Suprapubic skin (tissue), 4 donors: ENCODE results near the gene PTPN22.
A peak's percentile ranks its signal among the peaks of the same experiment; 100 is the strongest.

ENCODE experiments used
- EP300 ChIP-seq: sonication (generic); formaldehyde crosslinking; IDR thresholded peaks from one replicate; pipeline ENCODE4 v1.6.1; 2017; ENCODE audit warnings: antibody characterized with exemption
- POLR2A ChIP-seq, 2 donors: fragments of 450-650 bp; IDR thresholded peaks; one replicate each; pipeline ENCODE4 v1.6.1; 2017; ENCODE audit warnings: antibody characterized with exemption in 2 of 2, mild to moderate bottlenecking in 2 of 2, moderate library complexity in 2 of 2
- POLR2AphosphoS5 ChIP-seq, 3 donors: sonication (generic); formaldehyde crosslinking; IDR thresholded peaks; one replicate each; pipeline ENCODE4 v1.6.1; 2017; ENCODE audit warnings: antibody characterized with exemption in 3 of 3
- TF ChIP-seq, protein P1 (sequence below), 2 donors: fragments of 200-600 bp in 1 of 2; fragments of 450-650 bp in 1 of 2; sonication (generic) in 1 of 2; IDR thresholded peaks; one replicate each; pipeline ENCODE4 v1.5.1; 2016 to 2019; ENCODE audit warnings: antibody characterized with exemption in 2 of 2, mild to moderate bottlenecking in 1 of 2, moderate library complexity in 1 of 2

DNA sequence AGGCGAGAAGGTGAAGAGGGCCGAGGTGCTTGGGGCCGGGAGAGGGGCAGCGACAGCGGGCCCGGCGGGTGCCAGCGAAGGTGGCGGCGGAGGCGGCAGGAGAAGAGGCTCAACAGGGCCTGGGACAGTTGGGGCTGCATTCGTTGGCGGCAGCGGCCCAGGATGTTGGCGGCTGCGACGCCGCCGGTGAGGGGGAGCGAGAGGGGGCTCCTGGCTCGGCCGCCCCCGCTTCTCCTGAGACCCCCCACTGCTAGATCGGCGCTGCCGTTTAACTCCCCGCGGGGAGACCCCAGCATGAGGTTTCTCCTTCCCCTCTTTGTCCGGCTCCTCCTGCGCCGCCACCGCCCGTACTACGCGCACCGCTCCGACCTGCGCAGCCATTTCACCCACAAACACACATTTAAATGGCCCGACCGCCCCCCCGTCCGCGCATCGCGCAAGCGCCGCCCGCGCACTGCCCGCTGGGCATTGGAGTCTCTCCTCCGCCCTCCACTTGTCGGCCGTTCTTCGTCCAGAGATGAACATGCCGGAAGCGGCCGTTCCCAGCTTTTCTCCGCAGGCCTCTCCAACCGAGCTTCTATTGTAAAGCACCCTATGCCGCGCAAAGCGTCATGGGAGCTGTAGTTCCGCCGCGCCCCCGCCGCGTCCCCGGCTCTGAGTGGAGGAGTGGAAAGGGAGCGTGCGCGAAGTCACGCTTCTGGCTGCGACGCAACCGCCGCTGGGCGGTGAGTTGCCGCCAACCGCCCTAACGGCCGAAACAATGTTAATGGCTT is 59.4 kb downstream of the PTPN22 start, which contains the start of gene RSBN1:
- TF ChIP-seq, protein P1, sequence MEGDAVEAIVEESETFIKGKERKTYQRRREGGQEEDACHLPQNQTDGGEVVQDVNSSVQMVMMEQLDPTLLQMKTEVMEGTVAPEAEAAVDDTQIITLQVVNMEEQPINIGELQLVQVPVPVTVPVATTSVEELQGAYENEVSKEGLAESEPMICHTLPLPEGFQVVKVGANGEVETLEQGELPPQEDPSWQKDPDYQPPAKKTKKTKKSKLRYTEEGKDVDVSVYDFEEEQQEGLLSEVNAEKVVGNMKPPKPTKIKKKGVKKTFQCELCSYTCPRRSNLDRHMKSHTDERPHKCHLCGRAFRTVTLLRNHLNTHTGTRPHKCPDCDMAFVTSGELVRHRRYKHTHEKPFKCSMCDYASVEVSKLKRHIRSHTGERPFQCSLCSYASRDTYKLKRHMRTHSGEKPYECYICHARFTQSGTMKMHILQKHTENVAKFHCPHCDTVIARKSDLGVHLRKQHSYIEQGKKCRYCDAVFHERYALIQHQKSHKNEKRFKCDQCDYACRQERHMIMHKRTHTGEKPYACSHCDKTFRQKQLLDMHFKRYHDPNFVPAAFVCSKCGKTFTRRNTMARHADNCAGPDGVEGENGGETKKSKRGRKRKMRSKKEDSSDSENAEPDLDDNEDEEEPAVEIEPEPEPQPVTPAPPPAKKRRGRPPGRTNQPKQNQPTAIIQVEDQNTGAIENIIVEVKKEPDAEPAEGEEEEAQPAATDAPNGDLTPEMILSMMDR (IDR thresholded peaks at IDR 0.05), result no peak
- peak in 2 of 3 donors; percentile 89 to 95 for TF ChIP-seq POLR2AphosphoS5 (IDR thresholded peaks at IDR 0.05)
- TF ChIP-seq POLR2A (IDR thresholded peaks at IDR 0.05), result peak; percentile 30 to 93
- TF ChIP-seq EP300, result no peak
